GM19238 (cell line): Measurements from ENCODE around the gene DTNBP1.

Experiments used
- DNase-seq: peaks from one replicate; pipeline ENCODE4 v3.0.0; 2011; ENCODE audit warnings: low spot score; ENCODE audit not compliant: insufficient read length

Gene DTNBP1

DNA sequence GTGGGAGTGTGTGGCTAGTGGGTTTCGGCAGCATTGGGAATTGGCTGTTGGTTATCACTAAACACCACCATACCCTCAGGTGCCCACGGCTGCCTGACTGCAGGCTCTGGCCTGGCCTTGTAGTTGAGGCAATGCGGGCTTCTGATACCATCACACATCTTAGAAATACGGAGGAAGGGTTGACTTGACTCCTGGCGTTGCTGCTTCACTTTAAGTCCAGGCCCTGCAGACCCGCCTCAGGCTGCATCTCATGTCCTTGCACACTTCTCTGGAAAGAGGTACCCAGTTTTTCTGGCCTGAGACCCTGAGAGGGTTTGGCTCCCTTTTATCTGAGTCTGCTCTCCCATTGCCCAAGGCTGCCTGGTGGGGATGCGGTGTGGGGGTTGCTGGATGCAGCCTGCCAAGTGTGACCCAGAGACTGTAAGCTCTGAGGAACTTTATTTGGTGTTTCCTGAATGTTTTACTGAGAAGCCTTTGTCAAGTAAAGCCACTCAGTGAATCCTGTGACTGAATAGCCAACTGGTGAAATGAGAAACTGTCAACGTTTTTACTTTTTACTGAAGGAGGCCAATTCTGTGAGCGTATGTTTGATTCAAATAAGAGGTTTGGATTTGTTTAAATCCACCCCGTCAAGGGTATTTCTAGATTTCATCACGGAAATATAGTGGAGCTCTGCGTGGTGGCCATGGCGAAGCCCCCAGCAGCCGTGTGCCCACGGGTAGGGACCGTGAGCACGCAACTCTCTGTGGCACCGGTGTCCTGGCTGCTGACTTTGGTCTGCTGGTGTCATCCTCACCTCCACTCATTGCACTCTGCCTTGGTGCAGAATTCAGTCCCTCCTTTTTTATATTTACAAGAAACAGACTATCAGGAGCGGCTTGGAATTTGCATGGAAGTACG, 160.1 kb downstream of the DTNBP1 start:
- no peak for DNase-seq

GRCh38 chr6:15501826-15502445, 160.9 kb downstream of the DTNBP1 start:
- DNase-seq: no peak

- no peak for DNase-seq
Measured at GRCh38 chr6:15500901-15501825, 161.7 kb downstream of the DTNBP1 start.

- DNase-seq: no peak
Measured at GRCh38 chr6:15500078-15500740, 162.6 kb downstream of the DTNBP1 start.

DNA sequence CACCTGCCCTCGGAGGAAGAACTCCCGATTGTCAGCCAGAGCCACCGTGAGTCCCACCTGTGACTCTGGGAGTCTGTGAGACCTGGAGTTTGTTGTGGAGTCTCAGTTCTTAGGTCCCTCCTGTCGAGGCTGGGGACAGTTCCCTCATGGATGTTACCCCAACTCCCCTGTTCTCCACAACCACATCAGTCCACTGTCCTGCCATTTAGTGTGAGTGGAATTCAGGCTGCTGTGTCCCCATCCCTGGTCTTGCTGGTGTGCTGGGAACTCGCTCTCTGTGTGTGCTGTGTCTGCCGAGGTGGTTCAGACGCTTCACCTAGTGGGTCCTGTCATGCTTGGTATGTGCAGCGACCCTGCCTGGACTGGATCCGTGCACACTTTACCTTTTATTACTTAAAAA, 163.2 kb downstream of the DTNBP1 start:
- no peak for DNase-seq

GRCh38 chr6:15499125-15499524, 163.7 kb downstream of the DTNBP1 start:
- DNase-seq: no peak

GRCh38 chr6:15498640-15499039, 164.2 kb downstream of the DTNBP1 start:
- no peak for DNase-seq

DNA sequence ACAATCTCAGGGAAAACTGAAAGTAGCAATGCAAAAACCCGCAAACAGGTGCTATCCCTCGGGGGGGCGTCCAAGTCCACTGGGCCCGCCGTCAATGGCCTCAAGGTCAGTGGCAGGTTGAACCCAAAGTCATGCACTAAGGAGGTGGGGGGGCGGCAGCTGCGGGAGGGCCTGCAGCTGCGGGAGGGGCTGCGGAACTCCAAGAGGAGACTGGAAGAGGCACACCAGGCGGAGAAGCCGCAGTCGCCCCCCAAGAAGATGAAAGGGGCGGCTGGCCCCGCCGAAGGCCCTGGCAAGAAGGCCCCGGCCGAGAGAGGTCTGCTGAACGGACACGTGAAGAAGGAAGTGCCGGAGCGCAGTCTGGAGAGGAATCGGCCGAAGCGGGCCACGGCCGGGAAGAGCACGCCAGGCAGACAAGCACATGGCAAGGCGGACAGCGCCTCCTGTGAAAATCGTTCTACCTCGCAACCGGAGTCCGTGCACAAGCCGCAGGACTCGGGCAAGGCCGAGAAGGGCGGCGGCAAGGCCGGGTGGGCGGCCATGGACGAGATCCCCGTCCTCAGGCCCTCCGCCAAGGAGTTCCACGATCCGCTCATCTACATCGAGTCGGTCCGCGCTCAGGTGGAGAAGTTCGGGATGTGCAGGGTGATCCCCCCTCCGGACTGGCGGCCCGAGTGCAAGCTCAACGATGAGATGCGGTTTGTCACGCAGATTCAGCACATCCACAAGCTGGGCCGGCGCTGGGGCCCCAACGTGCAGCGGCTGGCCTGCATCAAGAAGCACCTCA, 166.3 kb downstream of the DTNBP1 start:
- DNase-seq: no peak

- no peak for DNase-seq
Measured at GRCh38 chr6:15495375-15495901, 167.4 kb downstream of the DTNBP1 start.

- no peak for DNase-seq
Measured at GRCh38 chr6:15493437-15494168, 169.2 kb downstream of the DTNBP1 start.

GRCh38 chr6:15491986-15492269, 170.9 kb downstream of the DTNBP1 start:
- DNase-seq: no peak

GRCh38 chr6:15491255-15491985, 171.4 kb downstream of the DTNBP1 start:
- DNase-seq: peak; percentile 52

DNA sequence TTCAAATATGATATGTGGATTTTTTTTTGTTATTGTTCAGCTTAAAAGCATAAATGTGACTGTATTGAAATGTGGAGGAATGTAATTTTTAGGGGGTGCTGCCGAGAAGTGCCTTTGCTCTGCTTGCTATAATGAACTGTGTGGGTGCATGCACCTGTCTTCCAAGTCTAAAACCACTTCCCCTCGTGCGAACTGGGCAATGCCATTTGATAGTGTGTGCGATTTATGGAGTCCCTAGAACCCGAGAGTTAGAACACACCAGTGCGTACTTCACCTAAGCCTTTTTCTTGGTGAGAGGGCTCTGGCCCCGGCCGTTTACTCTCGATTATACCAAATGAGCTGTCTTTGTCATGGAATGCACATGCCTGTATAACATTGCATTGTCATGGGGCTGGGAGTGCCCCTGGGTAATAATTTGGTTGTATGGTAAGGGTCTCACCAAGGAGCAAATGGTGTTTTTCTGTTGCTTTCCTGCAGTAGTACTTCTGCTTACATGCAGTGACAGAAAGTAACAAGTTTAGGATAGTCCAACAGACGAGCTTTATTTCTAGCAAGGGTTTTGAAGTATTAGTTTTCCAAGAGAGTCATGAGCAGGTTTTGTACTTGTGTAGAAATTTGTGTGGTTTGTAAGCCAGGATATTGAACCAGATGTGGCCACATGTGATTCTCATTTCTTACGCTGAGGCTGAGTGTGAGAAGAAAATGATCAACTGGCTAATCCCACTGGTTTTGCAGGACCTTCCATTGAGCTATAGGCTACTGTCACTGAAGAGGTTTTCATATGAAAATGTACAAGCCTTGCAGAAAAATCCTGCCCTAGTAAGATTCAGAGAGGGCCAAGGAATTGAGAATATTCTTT, 172.4 kb downstream of the DTNBP1 start:
- DNase-seq: no peak

DNA sequence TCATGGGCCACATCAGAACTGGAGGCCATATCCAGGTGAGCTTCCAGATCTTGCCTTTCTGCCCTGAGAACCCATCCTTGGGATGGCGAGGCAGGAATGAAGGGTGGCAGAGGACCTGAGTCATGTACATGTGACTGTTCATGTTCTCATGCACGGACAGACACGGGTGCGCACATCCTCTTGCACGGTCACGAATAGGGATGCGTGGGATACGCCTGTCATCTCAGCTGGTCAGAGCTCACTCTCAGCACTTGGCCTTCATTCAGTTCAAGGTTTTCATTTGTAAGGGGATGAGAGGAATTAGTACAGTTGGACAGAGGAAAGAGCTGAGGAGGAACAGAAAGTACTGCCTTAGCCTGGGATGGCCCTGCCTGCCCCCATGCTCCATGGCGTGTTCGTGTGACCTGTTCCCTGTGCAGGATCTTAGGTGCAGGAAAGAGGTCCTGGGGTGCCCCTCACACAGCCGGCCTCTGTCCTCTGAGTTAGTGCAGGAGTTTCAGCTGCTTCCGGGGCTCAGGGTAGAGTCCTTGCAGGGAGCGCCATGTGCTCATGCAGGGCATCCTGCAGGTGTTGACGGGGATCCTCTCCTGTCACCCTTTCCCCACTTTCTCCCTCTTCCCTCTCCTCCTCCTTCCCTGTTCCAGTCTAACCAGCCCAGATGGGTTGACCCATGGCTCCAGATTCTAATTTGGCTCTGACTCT, 173.4 kb downstream of the DTNBP1 start:
- no peak for DNase-seq

- DNase-seq: no peak
Measured at GRCh38 chr6:15487262-15487661, 175.6 kb downstream of the DTNBP1 start.

- DNase-seq: no peak
Measured at GRCh38 chr6:15485936-15486335, 176.9 kb downstream of the DTNBP1 start.

DNA sequence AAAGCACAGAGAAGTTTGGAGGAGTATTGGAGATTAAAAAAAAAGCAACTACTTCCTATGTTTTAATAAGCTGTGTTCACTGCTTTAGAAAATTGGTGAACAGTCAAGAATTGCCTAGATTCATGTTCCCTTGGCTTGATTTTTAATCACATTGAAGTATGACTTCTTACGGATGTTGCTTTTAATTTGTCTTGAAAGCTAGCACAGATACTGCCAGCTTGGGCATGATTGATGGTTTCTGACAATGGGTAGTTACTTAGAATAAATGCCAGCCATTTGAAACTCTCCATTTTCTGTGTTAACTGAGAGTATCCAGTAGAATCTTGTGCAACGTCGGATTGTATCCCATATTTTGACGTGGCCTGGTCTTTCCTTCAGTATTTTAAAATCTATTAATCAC, 178.0 kb downstream of the DTNBP1 start:
- no peak for DNase-seq
